GM12872 (cell line): ENCODE data around the gene VAMP5.

Source experiments
- CTCF ChIP-seq: IDR thresholded peaks from 3 replicates; pipeline ENCODE4 v1.5.1; 2011; ENCODE audit warnings: low read depth, mild to moderate bottlenecking, low read length, moderate library complexity; ENCODE audit not compliant: insufficient read depth

VAMP5 gene

GRCh38 chr2:85635011-85635410 lies 50.8 kb downstream of the VAMP5 start:
- TF ChIP-seq CTCF: no peak

- no peak for TF ChIP-seq CTCF
Measured at GRCh38 chr2:85635636-85636035, 51.4 kb downstream of the VAMP5 start.

- TF ChIP-seq CTCF: no peak
Measured at GRCh38 chr2:85642725-85643124, 58.5 kb downstream of the VAMP5 start.
